Liver (tissue), 9 donors: ENCODE measurements around the gene MAEL. TPM values are rescaled to one million over a fixed set of nuclear protein-coding genes. Genes with fewer than 3 reads are reported as not detected.

Experiments
- DNase-seq: peaks from one replicate; pipeline ENCODE4 v3.0.0-alpha.2; 2017; ENCODE audit warnings: low spot score
- H3K27ac ChIP-seq, 2 donors: one replicate each; pipeline ENCODE4 v1.7.0; 2013; ENCODE audit warnings: inconsistent platforms in 2 of 2, low read length in 2 of 2, control low read depth in 1 of 2, low read depth in 1 of 2, mild to moderate bottlenecking in 1 of 2
- H3K27me3 ChIP-seq, 4 donors: one replicate each; pipeline versions ENCODE4 v1.6.1 to v1.7.0; 2013; ENCODE audit warnings: low read length in 3 of 4, inconsistent platforms in 1 of 4, mild to moderate bottlenecking in 1 of 4, moderate library complexity in 1 of 4; ENCODE audit not compliant: control insufficient read depth in 4 of 4, insufficient read depth in 4 of 4
- H3K36me3 ChIP-seq, 4 donors: one replicate each; pipeline versions ENCODE4 v1.6.1 to v1.7.0; 2013; ENCODE audit warnings: low read length in 3 of 4, mild to moderate bottlenecking in 3 of 4, low read depth in 1 of 4, moderate library complexity in 1 of 4; ENCODE audit not compliant: control insufficient read depth in 4 of 4, insufficient read depth in 3 of 4
- H3K4me1 ChIP-seq, 4 donors: one replicate each; pipeline versions ENCODE4 v1.6.1 to v1.7.0; 2013; ENCODE audit warnings: low read length in 3 of 4, mild to moderate bottlenecking in 3 of 4, moderate library complexity in 1 of 4; ENCODE audit not compliant: control insufficient read depth in 4 of 4, insufficient read depth in 4 of 4
- H3K4me3 ChIP-seq, 3 donors: one replicate each; pipeline versions ENCODE4 v1.6.1 to v1.7.0; 2013; ENCODE audit warnings: low read length in 3 of 3, control low read depth in 1 of 3, low read depth in 1 of 3, mild to moderate bottlenecking in 1 of 3
- H3K9ac ChIP-seq, 2 donors: one replicate each; pipeline ENCODE4 v1.7.0; 2013; ENCODE audit warnings: low read length in 2 of 2, mild to moderate bottlenecking in 2 of 2, moderate library complexity in 2 of 2, control low read depth in 1 of 2, low read depth in 1 of 2
- H3K9me3 ChIP-seq, 4 donors: one replicate each; pipeline versions ENCODE4 v1.6.1 to v1.7.0; 2013; ENCODE audit warnings: low read length in 3 of 4; ENCODE audit not compliant: control insufficient read depth in 4 of 4
- ATF3 ChIP-seq: IDR thresholded peaks from 2 replicates; pipeline ENCODE4 v1.6.1; 2016; ENCODE audit warnings: antibody characterized with exemption
- EGR1 ChIP-seq, 2 donors: IDR thresholded peaks; 2 replicates each; pipeline ENCODE4 v1.6.1; 2016 to 2018; ENCODE audit warnings: antibody characterized with exemption in 2 of 2, low read depth in 2 of 2
- FOXA1 ChIP-seq: IDR thresholded peaks from 2 replicates; pipeline ENCODE4 v1.6.1; 2016; ENCODE audit warnings: antibody characterized with exemption
- FOXA2 ChIP-seq: IDR thresholded peaks from 2 replicates; pipeline ENCODE4 v1.6.1; 2016; ENCODE audit warnings: antibody characterized with exemption
- HNF4A ChIP-seq, 2 donors: conservative IDR thresholded peaks; 2 replicates each; pipeline ENCODE4 v1.6.1; 2016; ENCODE audit warnings: antibody characterized with exemption in 2 of 2, mild to moderate bottlenecking in 2 of 2
- HNF4G ChIP-seq: IDR thresholded peaks from 2 replicates; pipeline ENCODE4 v1.6.1; 2016; ENCODE audit warnings: antibody characterized with exemption
- JUND ChIP-seq, 2 donors: IDR thresholded peaks; 2 replicates each; pipeline ENCODE4 v1.6.1; 2016; ENCODE audit warnings: antibody characterized with exemption in 2 of 2
- MAX ChIP-seq: IDR thresholded peaks from 2 replicates; pipeline ENCODE4 v1.6.1; 2016; ENCODE audit warnings: antibody characterized with exemption
- NR2F2 ChIP-seq: IDR thresholded peaks from 2 replicates; pipeline ENCODE4 v1.6.1; 2016; ENCODE audit warnings: antibody characterized with exemption
- RAD21 ChIP-seq, 2 donors: IDR thresholded peaks; 2 replicates each; pipeline ENCODE4 v1.6.1; 2016; ENCODE audit warnings: antibody characterized with exemption in 2 of 2, mild to moderate bottlenecking in 2 of 2
- RXRA ChIP-seq, 2 donors: IDR thresholded peaks; 2 replicates each; pipeline ENCODE4 v1.6.1; 2017 to 2018; ENCODE audit warnings: antibody characterized with exemption in 2 of 2, mild to moderate bottlenecking in 1 of 2
- TAF1 ChIP-seq: conservative IDR thresholded peaks from 2 replicates; pipeline ENCODE4 v1.6.1; 2016; ENCODE audit warnings: antibody characterized with exemption, mild to moderate bottlenecking
- YY1 ChIP-seq: IDR thresholded peaks from 2 replicates; pipeline ENCODE4 v1.6.1; 2016; ENCODE audit warnings: antibody characterized with exemption, mild to moderate bottlenecking
- WGBS: extraction: QIAGEN DNeasy Blood & Tissue Kit; methylation state at CpG from one replicate; pipeline ENCODE4 v1.1.7; 2013; 5-methylcytosine and 5-hydroxymethylcytosine counted together
- polyA plus RNA-seq, 2 donors: library from polyadenylated mRNA; stranded (reverse) in 1 of 2; unstranded in 1 of 2; fragments of 200-250 nt in 1 of 2; fragments of >200 nt in 1 of 2; fragmentation: Nextera tagmentation in 1 of 2; extraction: Ambion mirVana in 1 of 2; gene quantifications; one replicate each; pipeline versions ENCODE4 v1.2.1 to v1.2.3, GENCODE V29; 2013 to 2015
- total RNA-seq, 2 donors: library from RNA; depleted of rRNA; stranded (reverse); fragments of >200 nt; gene quantifications; one replicate each; pipeline ENCODE4 v1.2.3, GENCODE V29; 2014
- TF ChIP-seq, protein P1 (sequence below): IDR thresholded peaks from 2 replicates; pipeline ENCODE4 v1.6.1; 2016; ENCODE audit warnings: antibody characterized with exemption, mild to moderate bottlenecking
- TF ChIP-seq, protein P2 (sequence below): IDR thresholded peaks from 2 replicates; pipeline ENCODE4 v1.6.1; 2016; ENCODE audit warnings: antibody characterized with exemption
- donor health status: healthy.
- donor health status: healthy.
- donor health status: healthy.
- donor health status: healthy.
- donor health status: healthy.

Gene MAEL
- total and polyA plus RNA-seq, 4 donors = 0.14 to 0.23 TPM; not detected in 2

DNA sequence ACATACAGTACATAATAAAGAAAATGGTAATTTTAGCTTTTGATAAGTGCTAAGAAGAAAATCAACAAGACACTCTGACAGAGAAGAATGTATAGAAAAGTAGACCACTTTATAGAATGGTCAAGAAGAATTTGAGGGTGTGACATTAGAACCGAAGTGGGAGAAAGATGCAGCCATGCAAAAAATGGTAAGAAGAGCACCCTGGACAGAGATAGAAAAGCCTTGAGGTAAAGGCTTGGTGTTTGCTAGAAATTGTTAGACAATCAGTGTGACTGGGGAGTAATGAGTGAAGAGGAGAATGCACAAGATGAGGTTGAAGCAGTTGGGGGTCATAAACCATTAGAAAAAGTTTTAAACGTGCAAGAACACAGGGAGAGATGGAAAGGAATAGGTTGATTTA, 23.5 kb downstream of the MAEL start:
- H3K27me3 ChIP-seq = no peaks in the 10 kb centered on the region
- H3K4me1 ChIP-seq = peaks cover 0 to 14% (median 9%) of the 10 kb centered on the region in 4 donors
- H3K27ac ChIP-seq = no peak overlapping the region
- WGBS = 84% methylated on average over 2 of the region's 2 CpGs
- no peak overlapping the region for H3K4me3 ChIP-seq
- H3K9me3 ChIP-seq = no peaks in the 10 kb centered on the region
- TF ChIP-seq RAD21 (IDR thresholded peaks at IDR 0.05) (no peak), ATF3 (no peak), MAX (no peak), RXRA (IDR thresholded peaks at IDR 0.05) (no peak), EGR1 (IDR thresholded peaks at IDR 0.05; ENCODE audit: low read depth in 2 of 2) (no peak), YY1 (no peak), FOXA1 (no peak), HNF4A (conservative IDR thresholded peaks at IDR 0.05) (no peak), JUND (IDR thresholded peaks at IDR 0.05) (no peak), TAF1 (no peak), NR2F2 (no peak), HNF4G (no peak), FOXA2 (no peak)
- TF ChIP-seq, protein P1, sequence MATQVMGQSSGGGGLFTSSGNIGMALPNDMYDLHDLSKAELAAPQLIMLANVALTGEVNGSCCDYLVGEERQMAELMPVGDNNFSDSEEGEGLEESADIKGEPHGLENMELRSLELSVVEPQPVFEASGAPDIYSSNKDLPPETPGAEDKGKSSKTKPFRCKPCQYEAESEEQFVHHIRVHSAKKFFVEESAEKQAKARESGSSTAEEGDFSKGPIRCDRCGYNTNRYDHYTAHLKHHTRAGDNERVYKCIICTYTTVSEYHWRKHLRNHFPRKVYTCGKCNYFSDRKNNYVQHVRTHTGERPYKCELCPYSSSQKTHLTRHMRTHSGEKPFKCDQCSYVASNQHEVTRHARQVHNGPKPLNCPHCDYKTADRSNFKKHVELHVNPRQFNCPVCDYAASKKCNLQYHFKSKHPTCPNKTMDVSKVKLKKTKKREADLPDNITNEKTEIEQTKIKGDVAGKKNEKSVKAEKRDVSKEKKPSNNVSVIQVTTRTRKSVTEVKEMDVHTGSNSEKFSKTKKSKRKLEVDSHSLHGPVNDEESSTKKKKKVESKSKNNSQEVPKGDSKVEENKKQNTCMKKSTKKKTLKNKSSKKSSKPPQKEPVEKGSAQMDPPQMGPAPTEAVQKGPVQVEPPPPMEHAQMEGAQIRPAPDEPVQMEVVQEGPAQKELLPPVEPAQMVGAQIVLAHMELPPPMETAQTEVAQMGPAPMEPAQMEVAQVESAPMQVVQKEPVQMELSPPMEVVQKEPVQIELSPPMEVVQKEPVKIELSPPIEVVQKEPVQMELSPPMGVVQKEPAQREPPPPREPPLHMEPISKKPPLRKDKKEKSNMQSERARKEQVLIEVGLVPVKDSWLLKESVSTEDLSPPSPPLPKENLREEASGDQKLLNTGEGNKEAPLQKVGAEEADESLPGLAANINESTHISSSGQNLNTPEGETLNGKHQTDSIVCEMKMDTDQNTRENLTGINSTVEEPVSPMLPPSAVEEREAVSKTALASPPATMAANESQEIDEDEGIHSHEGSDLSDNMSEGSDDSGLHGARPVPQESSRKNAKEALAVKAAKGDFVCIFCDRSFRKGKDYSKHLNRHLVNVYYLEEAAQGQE = no peak
- TF ChIP-seq, protein P2, sequence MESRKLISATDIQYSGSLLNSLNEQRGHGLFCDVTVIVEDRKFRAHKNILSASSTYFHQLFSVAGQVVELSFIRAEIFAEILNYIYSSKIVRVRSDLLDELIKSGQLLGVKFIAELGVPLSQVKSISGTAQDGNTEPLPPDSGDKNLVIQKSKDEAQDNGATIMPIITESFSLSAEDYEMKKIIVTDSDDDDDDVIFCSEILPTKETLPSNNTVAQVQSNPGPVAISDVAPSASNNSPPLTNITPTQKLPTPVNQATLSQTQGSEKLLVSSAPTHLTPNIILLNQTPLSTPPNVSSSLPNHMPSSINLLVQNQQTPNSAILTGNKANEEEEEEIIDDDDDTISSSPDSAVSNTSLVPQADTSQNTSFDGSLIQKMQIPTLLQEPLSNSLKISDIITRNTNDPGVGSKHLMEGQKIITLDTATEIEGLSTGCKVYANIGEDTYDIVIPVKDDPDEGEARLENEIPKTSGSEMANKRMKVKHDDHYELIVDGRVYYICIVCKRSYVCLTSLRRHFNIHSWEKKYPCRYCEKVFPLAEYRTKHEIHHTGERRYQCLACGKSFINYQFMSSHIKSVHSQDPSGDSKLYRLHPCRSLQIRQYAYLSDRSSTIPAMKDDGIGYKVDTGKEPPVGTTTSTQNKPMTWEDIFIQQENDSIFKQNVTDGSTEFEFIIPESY = no peak
- DNase-seq = no peak
- H3K9ac ChIP-seq = no peak overlapping the region
- no peaks in the 10 kb centered on the region for H3K36me3 ChIP-seq

DNA sequence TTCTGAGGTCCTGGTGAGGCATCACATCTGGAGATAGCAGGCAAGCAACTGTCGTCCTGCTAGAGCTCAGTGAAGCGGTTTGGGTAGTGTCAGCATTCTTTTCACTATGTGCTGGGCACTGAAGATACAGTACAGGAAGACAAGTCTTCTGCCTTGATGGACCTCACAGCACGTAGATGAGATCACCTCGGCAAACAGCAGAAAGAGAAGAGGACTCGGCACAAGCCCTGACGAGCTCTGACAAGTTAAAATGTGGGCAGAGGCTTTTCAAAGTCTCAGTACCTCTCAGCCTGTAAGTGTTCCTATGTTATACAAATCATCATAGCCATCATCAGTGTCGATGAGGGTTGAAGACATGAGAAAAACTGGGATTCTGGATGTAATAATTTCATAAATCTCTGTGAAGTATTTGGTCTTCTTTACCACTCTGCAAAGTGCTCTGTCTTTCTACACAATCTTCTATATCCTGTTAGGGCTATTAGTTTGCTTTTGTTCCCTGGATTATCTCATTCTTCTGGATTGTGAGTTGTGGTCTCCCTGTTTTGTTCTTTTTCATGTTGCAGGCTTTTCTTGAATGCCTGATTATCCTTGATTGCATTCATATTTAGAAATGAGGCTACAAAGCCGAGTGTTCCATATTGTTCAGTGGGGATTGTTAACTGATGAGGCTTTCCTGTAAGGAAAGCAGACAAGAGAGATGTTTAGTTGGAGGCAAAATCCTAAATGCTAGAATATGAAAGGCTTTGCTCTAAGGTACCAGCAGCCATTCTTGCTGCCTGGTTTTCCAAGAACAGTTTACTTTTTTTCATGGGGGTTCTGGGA, 24.2 kb downstream of the MAEL start:
- H3K4me3 ChIP-seq = no peak overlapping the region
- no peak for TF ChIP-seq ATF3
- TF ChIP-seq HNF4A (conservative IDR thresholded peaks at IDR 0.05) = no peak
- H3K36me3 ChIP-seq = no peaks in the 10 kb centered on the region
- H3K9me3 ChIP-seq = no peaks in the 10 kb centered on the region
- H3K9ac ChIP-seq = no peak overlapping the region
- DNase-seq = no peak
- peaks cover 0 to 14% (median 9%) of the 10 kb centered on the region in 4 donors for H3K4me1 ChIP-seq
- no peaks in the 10 kb centered on the region for H3K27me3 ChIP-seq
- 87% methylated on average over 8 of the region's 8 CpGs for WGBS
- H3K27ac ChIP-seq = no peak overlapping the region
